HUES6 (cell line): ENCODE measurements around the gene CDY2A.
"Not testable (repeated sequence)": the region's sequence is repeated elsewhere in the genome, so short reads cannot be mapped to it uniquely, and the experiment has no call there.

ENCODE experiments used
- H3K27ac ChIP-seq: 2 replicates; pipeline ENCODE4 v1.7.0; 2013; ENCODE audit warnings: low read depth, mild to moderate bottlenecking, low read length, inconsistent platforms
- H3K27me3 ChIP-seq: 2 replicates; pipeline ENCODE4 v1.6.1; 2013; ENCODE audit warnings: low read length; ENCODE audit not compliant: control insufficient read depth, insufficient read depth
- H3K36me3 ChIP-seq: 2 replicates; pipeline ENCODE4 v1.6.1; 2013; ENCODE audit warnings: low read length; ENCODE audit not compliant: control insufficient read depth, insufficient read depth
- H3K4me1 ChIP-seq: 2 replicates; pipeline ENCODE4 v1.6.1; 2013; ENCODE audit warnings: low read length; ENCODE audit not compliant: control insufficient read depth, insufficient read depth
- H3K4me3 ChIP-seq: 2 replicates; pipeline ENCODE4 v1.5.1; 2013; ENCODE audit warnings: low read depth, low read length
- H3K9ac ChIP-seq: one replicate; pipeline ENCODE4 v1.6.1; 2013; ENCODE audit warnings: mild to moderate bottlenecking, low read length
- H3K9me3 ChIP-seq: 2 replicates; pipeline ENCODE4 v1.6.1; 2013; ENCODE audit warnings: low read depth, low read length; ENCODE audit not compliant: control insufficient read depth, insufficient read depth

CDY2A gene

GRCh38 chrY:18025487-18025886 lies at the start of gene CDY2A:
Gene CDY2A (plus strand): TSS chrY:18025787. CDS start chrY:18026115, 328 bp downstream.
- not testable (repeated sequence) for H3K4me1 ChIP-seq, H3K4me3 ChIP-seq, H3K27me3 ChIP-seq

GRCh38 chrY:17997586-17997985 lies 28.0 kb upstream of the CDY2A start:
- not testable (repeated sequence) for H3K27ac ChIP-seq, H3K9ac ChIP-seq

More at GRCh38 chrY:18025487-18025886, at the start of gene CDY2A:
- not testable (repeated sequence) for H3K9me3 ChIP-seq, H3K36me3 ChIP-seq, H3K9ac ChIP-seq, H3K27ac ChIP-seq

GRCh38 chrY:17998266-17998665 lies 27.3 kb upstream of the CDY2A start:
- H3K4me3 ChIP-seq, H3K36me3 ChIP-seq, H3K9me3 ChIP-seq, H3K4me1 ChIP-seq, H3K9ac ChIP-seq, H3K27me3 ChIP-seq, H3K27ac ChIP-seq: not testable (repeated sequence)

More at GRCh38 chrY:17997586-17997985, 28.0 kb upstream of the CDY2A start:
- not testable (repeated sequence) for H3K4me3 ChIP-seq, H3K36me3 ChIP-seq, H3K4me1 ChIP-seq, H3K27me3 ChIP-seq, H3K9me3 ChIP-seq

- H3K36me3 ChIP-seq, H3K4me1 ChIP-seq, H3K27me3 ChIP-seq, H3K27ac ChIP-seq, H3K4me3 ChIP-seq, H3K9ac ChIP-seq, H3K9me3 ChIP-seq: not testable (repeated sequence)
Observed at GRCh38 chrY:18023897-18024296, 1.7 kb upstream of the CDY2A start.

- H3K4me3 ChIP-seq, H3K4me1 ChIP-seq, H3K27me3 ChIP-seq, H3K27ac ChIP-seq, H3K36me3 ChIP-seq, H3K9me3 ChIP-seq, H3K9ac ChIP-seq: not testable (repeated sequence)
Observed at GRCh38 chrY:18028845-18029244, 3.3 kb downstream of the CDY2A start.

GRCh38 chrY:18030178-18030577 lies 4.6 kb downstream of the CDY2A start:
- not testable (repeated sequence) for H3K4me3 ChIP-seq

GRCh38 chrY:18034100-18034814 lies 8.7 kb downstream of the CDY2A start:
- H3K4me1 ChIP-seq, H3K9me3 ChIP-seq, H3K27me3 ChIP-seq, H3K27ac ChIP-seq, H3K36me3 ChIP-seq, H3K4me3 ChIP-seq, H3K9ac ChIP-seq: not testable (repeated sequence)

More at GRCh38 chrY:18030178-18030577, 4.6 kb downstream of the CDY2A start:
- not testable (repeated sequence) for H3K4me1 ChIP-seq, H3K27me3 ChIP-seq, H3K9ac ChIP-seq, H3K36me3 ChIP-seq, H3K27ac ChIP-seq, H3K9me3 ChIP-seq

- H3K9me3 ChIP-seq, H3K27me3 ChIP-seq, H3K27ac ChIP-seq, H3K4me1 ChIP-seq, H3K36me3 ChIP-seq, H3K9ac ChIP-seq, H3K4me3 ChIP-seq: not testable (repeated sequence)
Observed at GRCh38 chrY:18034864-18035263, 9.3 kb downstream of the CDY2A start.

GRCh38 chrY:18044990-18045389 lies 19.4 kb downstream of the CDY2A start:
- not testable (repeated sequence) for H3K9me3 ChIP-seq

GRCh38 chrY:18048149-18049040 lies 22.8 kb downstream of the CDY2A start:
- not testable (repeated sequence) for H3K4me3 ChIP-seq, H3K9ac ChIP-seq, H3K4me1 ChIP-seq, H3K36me3 ChIP-seq, H3K27ac ChIP-seq, H3K27me3 ChIP-seq, H3K9me3 ChIP-seq

More at GRCh38 chrY:18044990-18045389, 19.4 kb downstream of the CDY2A start:
- not testable (repeated sequence) for H3K36me3 ChIP-seq, H3K27ac ChIP-seq, H3K4me1 ChIP-seq, H3K27me3 ChIP-seq, H3K9ac ChIP-seq, H3K4me3 ChIP-seq

GRCh38 chrY:18049061-18049460 lies 23.5 kb downstream of the CDY2A start:
- H3K27me3 ChIP-seq = not testable (repeated sequence)

More at GRCh38 chrY:18049061-18049460, 23.5 kb downstream of the CDY2A start:
- not testable (repeated sequence) for H3K36me3 ChIP-seq, H3K9ac ChIP-seq, H3K4me3 ChIP-seq, H3K27ac ChIP-seq, H3K4me1 ChIP-seq, H3K9me3 ChIP-seq
